Astrocyte of the spinal cord (primary cell): ENCODE data around the gene MICALL1.

Experiments used
- DNase-seq: peaks from one replicate; pipeline ENCODE4 v3.0.0; 2011; ENCODE audit warnings: low read depth, low spot score
- H3K4me3 ChIP-seq: 2 replicates; pipeline ENCODE4 v1.5.1; 2011; ENCODE audit warnings: low read depth, mild to moderate bottlenecking, low read length, moderate library complexity
- CTCF ChIP-seq: IDR thresholded peaks from 2 replicates; pipeline ENCODE4 v1.5.1; 2012; ENCODE audit warnings: low read depth, mild to moderate bottlenecking, low read length, inconsistent platforms
- in situ Hi-C: cut with HindIII; loops from 2 replicates; pipeline ENCODE4 v1.10.0; 2017; ENCODE audit warnings: low sequenced_read_pairs

The MICALL1 gene

GRCh38 chr22:37907036-37907954 is 1.2 kb downstream of the MICALL1 start:
- in situ Hi-C loops, result no loop called here
- no peak for DNase-seq

GRCh38 chr22:37909766-37910165 is 3.7 kb downstream of the MICALL1 start:
- TF ChIP-seq CTCF, result no peak
- in situ Hi-C loops, result no loop called here
- DNase-seq, result no peak
- no peak overlapping the region for H3K4me3 ChIP-seq

More at GRCh38 chr22:37907036-37907954, 1.2 kb downstream of the MICALL1 start:
- H3K4me3 ChIP-seq, result peak overlapping the region; percentile 78
- no peak for TF ChIP-seq CTCF

GRCh38 chr22:37910890-37911672 is 5.0 kb downstream of the MICALL1 start:
- no peak overlapping the region for H3K4me3 ChIP-seq
- no peak for DNase-seq
- in situ Hi-C loops, result no loop called here
- TF ChIP-seq CTCF, result no peak

- in situ Hi-C loops, result no loop called here
- no peak for TF ChIP-seq CTCF
- no peak for DNase-seq
- H3K4me3 ChIP-seq, result no peak overlapping the region
Measured at GRCh38 chr22:37911697-37912096, 5.6 kb downstream of the MICALL1 start.

GRCh38 chr22:37912171-37912570 is 6.1 kb downstream of the MICALL1 start:
- DNase-seq, result no peak
- no peak overlapping the region for H3K4me3 ChIP-seq
- in situ Hi-C loops, result no loop called here
- no peak for TF ChIP-seq CTCF

GRCh38 chr22:37913233-37913721 is 7.2 kb downstream of the MICALL1 start:
- TF ChIP-seq CTCF, result no peak
- H3K4me3 ChIP-seq, result no peak overlapping the region
- in situ Hi-C loops, result no loop called here
- DNase-seq, result no peak
